ENCODE data around the gene BTBD8.
"Not testable (repeated sequence)": the region's sequence is repeated elsewhere in the genome, so short reads cannot be mapped to it uniquely, and the experiment has no call there.

Gene BTBD8
- 15.8 to 21.8 reads per million in 2 donors for total RNA-seq

DNA sequence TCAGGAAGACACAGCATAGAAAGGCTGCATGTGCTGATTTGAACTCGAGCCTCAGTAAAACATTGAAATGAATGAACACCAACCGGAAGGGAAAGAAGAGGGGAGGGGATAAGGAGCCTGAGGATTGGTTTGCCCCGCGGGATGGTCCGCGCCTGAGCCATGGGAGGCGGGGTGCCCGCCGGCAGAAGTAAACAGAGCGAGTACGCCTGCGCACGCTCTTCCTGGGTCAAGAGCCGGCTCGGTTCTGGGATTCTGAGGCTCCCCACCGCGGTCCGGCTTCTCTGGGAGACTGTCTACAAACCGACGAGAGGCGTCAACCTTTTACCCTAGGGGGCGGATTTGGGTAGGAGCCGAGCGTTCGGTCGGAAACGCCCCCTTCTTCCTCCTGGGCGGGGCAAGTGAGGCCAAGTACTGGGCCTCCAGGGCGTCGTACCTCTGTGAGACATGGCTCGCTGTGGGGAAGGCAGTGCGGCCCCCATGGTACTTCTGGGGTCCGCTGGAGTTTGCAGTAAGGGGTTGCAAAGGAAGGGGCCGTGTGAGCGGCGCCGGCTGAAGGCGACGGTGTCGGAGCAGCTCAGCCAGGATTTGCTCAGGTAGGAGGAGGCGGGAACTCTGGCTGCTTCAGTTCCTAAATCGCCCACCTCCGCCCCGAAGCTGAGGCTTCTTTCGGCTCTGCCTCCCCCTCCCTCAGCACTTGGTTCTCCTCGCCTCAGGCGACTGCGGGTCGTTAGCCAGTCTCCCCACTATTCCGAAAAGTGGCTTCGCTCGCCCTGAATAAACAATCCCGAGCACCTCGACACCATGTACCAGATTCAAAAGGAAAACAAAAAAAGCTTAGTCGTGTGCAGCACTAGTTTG lies at the start of gene BTBD8:
BTBD8 (plus strand) TSS at position 218 of the 858 bp plus-strand sequence; CDS start at position 445, 227 bp downstream.
- peak; percentile 40 for DNase-seq

DNA sequence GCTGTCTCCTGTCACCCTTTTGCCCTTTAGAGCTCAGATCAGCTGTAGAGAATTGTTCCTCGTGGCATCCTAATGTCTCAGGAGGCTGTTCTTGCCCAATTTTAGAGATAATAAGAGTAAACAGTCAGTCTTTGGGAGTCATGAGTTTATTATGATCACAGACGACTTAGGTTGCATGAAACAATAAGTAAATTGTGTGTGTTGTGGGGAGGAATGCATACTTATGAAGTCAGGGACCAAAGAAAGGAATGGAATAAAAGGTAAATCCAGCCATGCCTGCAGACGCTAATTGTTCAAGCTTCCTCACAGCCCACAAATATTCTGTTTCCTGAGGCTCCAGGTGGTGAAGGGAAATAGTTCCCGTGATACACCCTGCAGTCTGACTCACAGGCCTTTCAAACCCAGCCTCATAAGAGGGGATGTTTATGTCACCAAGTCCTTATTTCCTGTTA lies 49.5 kb upstream of the BTBD8 start:
- no peak for DNase-seq

DNA sequence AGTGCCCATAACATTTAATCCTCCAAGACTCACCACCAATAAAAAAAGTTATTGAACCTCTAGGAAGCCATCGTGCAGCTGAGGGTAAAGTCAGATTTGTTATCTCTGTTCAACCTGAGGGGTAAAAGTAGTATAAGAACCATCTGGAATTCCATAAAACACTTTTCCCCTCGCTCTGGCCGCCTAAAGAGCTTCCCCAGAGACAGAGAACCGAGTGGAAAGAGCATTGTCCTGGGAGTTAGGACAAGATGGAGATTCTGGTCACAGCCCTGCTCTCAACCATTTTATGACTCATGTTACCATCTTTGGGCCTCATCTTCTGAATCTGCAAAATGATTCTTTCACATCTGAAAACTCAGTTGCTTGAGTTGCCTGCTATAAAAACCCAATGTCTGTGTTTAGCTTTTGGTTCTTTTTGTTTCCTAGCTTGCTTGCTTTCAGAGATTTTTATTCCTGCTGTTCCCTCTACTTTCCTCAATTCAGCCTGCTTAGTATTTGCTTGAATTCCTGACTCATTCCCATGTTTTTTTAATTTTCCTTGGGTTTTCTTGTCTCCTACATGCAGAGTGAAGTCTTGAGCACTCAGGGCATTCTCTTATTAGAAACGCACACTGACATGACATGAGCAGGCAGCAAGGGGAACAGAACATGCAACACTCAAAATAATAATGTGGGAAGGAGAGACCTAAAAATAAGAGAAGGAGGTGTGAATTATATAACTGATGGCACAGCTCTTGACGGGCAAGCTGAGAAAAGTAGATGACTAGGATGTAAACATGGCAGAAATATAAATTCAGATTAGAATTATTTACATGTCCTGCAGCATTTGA lies 48.6 kb upstream of the BTBD8 start:
- DNase-seq, result no peak

DNA sequence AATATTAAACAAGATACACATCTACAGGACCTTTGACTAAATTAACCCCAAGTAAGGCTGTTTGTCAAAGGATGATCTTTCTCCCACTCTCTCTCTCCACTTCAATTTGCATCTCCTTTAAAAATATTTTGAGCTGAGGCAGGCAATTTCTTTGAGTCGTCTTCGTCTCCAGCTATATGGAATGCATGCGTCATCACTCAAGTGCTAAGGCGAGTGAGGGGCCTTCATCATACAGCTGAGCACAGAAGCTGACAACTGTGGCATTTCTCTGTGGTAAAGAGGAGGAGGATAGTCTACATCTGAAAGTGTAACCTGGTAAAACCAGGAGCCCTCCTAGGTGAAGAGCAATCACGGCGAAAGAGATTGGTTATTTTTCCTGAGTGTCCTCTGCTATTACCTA lies 42.7 kb upstream of the BTBD8 start:
- no peak for DNase-seq

DNA sequence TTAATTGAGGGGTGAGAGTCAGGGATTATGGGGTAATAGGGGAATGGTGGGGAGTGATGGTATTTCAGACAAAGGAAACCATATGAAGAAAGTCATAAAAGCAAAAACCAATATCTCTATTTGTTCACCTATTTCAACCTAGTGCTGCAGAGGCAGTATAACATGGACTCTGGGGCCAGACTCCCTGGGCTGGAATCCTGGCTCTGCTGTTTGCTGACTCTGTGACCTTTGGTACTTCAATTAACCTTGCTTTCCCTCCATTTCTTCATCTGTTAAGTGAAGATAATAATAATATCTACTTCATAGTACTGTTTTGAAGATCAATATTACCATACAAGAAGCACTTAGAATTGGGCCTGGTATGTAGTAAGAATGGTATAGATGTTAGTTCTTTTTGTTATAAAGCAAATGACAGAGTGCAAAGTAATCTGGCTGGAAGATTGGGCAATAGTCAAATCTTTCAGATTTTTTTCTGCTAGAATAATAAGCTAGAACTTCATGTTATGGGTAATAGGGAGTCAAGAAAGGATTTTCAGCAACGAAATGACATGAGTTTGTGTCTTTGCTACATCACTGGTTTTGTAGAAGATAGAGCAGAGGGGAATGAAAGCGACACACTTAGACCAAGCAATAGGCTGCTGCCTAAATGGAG lies 41.3 kb upstream of the BTBD8 start:
- DNase-seq, result no peak

DNA sequence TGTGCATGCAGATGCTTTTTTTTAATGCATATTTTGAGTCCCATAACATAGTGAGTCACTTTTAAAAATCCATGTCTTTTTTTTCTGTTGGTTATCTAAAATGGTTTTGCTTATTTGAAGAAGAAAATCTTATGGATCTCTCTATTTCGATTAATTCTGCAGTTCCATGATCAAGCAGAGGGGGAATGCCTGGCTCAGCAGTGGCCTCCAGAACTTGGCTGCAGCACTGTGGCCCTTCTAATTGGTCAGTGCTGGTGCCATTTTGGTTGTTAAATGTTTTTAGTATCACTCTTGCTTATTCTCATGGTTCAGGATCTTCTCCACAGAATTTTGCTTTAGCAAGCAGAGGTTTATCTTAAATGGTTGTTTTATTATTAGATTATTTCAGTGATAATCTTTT lies 39.2 kb upstream of the BTBD8 start:
- DNase-seq, result no peak

DNA sequence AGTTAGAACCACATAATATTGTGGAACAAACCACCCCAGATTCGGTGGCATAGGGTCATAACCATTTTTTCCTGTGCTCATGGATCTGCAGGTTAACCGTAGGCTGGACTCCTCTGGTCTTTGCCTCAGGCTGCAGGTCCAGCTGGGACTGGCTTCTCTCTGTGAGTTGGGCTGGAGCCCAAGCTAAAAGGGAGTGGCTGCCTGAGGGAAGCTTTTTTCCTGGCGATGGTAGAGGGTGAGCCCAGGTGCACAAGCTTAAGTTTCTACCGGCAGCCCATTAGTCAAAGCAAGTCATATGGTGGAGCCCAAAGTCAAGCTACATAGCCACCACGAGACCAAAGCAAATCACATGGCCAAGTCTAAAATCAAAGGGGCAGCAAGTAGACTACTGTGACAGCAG lies 36.5 kb upstream of the BTBD8 start:
- DNase-seq, result no peak

DNA sequence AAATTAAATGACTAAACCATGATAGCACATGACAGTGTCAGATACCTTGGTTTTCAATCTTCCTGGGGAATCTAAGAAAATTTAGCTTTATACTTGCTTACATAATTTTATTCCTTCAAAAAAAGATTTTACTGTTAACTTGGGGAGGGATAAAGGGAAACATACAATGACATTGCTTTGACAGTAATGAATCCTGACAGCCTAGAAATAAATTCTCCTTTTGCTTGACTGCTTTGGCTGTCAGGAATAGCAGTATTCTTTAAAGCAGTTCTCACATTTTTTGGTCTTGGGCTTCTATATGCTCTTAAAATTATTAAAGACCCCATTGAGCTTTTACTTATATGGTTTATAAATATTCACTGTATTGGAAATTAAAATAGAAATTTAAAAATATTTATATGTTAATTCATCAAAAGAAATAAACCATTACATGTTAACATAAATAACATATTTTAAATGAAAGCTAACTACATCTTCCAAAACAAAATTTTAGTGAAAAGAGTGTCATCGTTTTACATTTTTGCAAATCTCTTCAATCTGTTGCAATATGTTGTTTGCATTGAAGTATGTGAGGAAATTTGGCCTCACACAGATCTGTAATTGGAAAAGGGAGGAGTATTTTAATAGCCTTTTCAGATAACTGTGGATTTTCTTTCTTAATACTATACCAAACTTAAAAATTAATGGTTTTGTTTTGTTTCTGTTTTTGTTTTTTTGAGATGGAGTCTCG lies 34.2 kb upstream of the BTBD8 start:
- DNase-seq, result no peak

DNA sequence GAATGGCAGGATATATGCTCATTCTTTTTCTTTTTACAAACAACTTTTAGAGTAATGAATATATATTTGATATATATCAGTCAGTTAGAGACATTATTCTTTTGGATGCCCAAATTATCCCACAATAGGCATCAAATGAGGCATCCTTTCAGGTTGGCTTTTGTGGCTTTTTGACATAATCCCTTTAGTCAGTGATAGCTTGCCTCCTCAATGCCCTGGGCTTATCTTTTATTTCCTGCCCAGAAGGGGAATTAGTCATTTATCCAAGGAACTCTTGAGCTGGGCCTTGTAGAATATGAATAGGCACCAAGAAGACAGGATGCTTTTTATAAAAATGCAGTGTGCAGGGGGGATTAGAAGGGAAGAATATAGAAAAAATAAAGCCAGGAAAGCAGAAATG lies 28.2 kb upstream of the BTBD8 start:
- no peak for DNase-seq

DNA sequence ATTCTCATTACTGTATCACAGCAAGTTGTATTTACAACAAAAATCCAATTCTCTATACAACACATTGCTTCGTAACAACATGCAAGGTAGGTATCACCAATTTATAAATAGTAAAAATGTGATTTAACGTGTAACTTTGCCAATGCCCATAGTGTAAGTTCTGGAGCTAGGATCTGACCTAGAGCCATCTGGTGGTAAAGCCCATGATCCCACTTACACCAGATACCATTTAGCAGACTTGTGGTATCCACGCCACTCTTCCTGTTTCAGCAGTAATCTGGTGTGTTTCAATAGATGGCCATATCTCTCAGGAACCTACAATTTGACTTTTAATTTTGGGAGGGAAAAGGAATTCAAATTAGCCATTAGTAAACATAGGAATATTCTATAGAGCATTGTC lies 15.1 kb upstream of the BTBD8 start:
- no peak for DNase-seq

DNA sequence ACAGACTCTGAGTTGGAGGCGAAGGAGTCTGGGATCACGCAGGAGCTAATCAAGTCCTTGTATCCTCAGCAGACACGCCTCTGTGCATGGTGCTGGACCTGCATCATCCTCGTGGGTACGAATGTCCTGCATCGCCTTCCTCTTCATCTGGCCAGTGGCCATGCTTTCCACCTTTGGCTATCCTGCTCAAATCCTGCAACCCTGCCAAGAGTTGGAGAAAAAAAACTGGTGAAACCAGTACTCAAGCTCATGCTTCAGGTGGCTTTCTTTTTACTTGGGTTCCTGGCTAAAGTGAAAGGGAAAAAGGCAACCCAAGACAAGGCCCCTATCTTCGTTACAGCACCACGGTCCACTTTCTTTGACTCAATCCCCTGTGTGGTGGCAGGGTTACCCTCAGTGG lies 13.8 kb upstream of the BTBD8 start:
- DNase-seq, result no peak

DNA sequence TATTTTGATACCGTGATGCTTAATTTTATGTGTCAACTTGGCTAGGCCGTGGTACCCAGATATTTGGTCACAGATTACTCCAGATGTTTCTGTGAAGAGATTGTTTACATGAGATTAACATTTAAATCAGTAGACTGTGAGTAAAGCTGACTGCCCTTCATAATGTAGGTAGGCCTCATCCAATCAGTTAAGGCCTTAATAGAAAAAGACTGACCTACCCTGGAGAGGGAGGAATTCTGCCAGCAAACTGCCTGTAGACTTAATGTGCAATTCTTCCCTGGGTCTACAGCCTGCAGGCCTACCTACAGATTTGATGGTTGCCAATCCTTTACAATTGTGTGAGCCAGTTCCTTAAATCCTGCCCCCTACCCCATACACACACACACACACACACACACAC lies 9.3 kb upstream of the BTBD8 start:
- DNase-seq, result no peak

DNA sequence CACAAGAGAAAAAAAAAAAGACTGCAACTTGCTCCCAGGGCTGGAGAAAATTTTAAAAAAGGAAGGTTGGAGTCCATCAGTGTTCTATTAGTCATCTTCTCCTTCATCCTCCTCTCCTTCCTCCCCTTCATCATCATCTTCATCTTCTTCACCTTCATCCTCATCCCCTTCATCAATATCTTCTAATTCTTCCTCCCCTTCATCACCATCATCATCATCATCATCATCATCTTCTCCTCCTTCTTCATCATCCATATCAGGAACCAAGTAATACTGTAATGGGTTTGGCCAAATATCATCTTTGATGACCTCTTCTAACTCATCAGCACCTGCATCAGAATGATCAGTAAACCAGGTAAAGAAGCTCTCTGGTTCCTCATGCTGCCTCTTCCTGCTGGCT lies 5.7 kb upstream of the BTBD8 start:
- not testable (repeated sequence) for DNase-seq

DNA sequence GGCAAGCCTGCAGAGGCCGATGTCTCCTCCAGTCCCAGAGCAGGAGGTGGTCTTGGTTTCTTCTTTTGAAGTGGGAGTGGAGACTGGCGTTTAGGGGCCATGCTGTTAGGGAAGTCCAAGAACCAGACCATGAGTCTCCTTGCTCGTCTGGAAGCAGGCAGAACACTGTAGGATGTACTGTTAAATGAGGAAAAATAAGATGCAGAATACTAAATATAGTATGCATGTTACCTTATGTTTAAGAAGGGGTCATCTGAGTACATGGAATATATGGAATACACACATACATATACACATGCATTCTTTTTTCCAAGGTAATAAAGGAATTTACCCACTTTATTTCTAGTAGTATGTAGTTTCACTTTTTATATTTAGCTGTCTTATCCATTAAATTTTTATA lies 4.8 kb upstream of the BTBD8 start, which contains the start of gene SETSIP:
SETSIP (minus strand) TSS at position 101 of the 400 bp plus-strand sequence; CDS start at position 101, 0 bp downstream.
- no peak for DNase-seq

DNA sequence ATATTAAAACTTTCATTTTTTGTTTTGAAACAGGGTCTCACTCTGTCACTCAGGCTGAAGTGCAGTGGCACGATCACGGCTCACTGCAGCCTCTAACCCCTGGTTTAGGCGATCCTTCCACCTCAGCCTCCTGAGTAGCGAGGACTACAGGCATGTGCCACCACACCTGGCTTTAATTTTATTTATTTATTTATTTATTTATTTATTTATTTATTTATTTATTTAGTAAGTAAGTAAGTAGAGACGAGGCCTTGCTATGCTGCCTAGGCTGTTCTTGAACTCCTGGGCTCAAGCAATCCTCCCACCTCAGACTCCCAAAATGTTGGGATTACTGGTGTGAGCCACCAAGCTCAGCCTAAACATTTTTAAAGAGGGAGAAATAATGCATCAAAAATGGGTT lies 3.8 kb upstream of the BTBD8 start:
- DNase-seq, result no peak

DNA sequence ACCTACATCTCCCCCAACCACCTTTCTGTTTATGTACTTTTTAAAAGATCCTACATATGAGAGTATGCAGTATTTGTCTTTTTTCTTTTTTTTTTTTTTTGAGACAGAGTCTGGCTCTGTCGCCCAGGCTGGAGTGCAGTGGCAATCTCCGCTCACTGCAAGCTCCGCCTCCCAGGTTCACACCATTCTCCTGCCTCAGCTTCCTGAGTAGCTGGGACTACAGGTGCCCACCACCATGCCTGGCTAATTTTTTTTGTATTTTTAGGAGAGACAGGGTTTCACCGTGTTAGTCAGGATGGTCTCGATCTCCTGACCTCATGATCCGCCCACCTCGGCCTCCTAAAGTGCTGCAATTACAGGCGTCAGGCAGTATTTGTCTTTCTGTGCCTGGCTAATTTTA lies 2.1 kb upstream of the BTBD8 start:
- DNase-seq, result not testable (repeated sequence)

DNA sequence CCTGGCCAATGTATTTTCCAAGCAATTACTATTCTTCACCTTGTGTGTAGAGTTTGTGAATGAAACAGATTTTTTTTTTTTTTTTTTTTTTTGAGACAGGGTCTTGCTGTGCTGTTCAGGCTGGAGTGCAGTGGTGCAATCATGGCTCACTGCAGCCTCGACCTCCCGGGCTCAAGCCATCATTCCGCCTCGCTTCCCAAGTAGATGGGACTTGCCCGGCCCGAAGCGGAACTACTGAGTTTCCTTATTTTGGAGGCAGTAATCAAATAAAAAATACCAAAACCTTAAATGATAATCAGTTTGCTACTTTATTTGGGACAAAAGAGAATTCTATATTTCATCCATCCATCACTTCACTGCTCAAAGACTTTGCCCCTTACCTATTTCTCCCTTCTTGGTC lies 704 bp upstream of the BTBD8 start:
- DNase-seq, result no peak

DNA sequence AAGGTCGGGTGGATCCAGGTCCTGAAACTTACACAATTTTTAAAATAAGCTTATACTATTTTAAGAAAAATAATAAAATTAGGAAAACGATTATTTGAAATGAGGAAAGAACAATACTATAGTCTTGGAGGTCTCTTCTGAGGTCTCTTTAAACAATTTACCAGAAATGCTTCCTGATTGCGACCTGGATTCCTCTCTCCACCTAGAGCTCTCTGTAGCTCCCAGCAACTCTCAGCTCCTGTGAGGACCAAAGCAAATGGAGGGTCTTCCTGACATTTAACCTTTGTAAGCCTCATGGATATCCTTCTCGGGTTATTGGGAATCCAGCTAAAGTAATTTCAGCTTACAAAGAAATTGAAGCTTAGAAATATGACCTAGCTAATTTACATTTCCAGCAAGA lies 886 bp downstream of the BTBD8 start:
- no peak for DNase-seq

DNA sequence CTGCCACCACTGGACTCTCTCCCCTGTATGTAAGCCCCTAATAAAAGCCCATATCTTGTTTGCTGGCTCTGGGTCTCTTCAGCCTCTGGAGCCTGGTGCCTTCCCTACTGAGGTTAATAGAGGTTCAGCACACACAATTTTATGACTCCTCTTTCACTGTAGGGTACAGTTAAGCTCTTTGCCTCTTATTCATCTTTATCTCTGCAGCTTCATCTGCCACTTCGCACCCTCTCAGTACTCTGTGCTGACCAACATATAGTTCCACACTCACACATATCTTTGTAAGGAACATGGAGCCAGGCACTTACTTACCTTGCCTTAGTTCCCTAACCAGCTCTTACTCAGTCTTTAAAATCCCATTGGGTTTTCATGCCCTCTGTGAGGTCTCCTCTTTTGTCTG lies 4.5 kb downstream of the BTBD8 start:
- no peak for DNase-seq

DNA sequence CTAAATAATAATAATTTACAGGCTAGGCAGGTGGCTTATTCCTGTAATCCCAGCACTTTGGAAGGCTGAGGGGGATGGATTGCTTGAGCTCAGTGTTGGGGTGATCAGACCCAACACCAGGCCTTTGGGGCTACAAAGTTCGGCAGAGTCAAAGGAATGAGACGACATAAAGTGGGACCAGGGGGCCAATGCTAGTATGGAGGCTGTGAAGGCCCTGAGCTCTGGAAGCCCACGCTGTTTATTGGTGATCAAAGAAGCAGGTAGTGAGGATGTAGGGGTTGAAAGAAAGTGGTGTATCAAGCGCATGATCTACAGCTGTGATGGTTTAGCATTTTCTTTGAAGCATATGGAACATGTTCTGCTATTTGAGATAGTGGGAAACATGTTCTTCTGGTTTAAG lies 5.6 kb downstream of the BTBD8 start:
- no peak for DNase-seq

DNA sequence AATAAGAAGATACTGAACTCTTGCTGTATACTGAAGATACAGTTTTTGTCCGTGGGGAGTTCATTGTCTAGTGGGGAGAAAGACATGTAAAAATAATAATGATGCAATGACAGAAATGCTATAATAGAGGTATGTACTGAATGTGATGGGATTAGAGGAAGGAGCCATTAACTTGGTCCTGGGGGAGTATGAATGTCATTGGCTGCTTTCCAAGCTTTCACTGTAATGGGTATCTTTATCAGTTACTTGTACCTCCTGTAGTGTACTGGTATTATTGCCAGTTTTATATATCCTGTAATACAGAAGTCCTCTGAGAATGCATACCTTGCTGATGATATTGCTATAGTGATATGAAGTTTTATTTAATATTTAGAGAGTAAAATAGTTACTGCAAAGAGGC lies 7.4 kb downstream of the BTBD8 start:
- DNase-seq, result no peak

DNA sequence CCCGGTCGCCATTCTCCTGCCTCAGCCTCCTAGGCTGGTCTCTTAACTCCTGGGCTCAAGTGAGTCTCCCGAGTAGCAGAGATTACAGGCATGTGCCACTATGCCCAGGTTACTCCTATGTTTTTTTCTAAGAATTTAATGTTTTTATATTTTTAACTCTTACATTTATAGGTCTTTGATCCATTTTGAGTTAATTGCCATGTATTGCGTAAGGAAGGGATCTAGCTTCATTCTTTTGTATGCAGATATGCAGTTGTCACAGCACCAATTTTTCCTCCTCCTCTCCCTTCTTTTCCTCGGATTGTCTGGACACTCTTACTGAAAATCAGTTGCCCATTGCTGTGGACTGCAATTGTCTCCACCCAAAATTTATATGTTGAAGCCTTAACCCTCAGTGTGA lies 11.5 kb downstream of the BTBD8 start:
- no peak for DNase-seq

DNA sequence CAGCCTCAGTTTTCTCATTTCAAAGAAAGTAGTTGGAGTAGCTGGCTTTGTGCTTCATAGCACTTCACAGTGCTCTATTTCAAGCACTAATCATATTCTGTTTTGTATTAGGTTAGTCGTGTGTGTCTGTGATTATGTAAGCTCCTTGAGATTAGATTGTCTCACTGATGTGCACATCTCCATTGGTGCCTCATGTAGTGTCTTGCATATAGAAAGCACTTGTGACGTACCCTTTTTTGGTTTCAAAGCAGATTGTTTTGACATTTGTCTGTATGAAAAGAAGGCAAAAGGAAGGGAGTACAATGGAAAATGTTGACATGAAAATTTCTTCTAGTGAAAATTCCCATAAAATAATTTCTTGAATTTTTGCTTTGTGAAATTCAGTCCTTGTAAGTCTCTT lies 13.9 kb downstream of the BTBD8 start:
- DNase-seq, result no peak
